ENCODE measurements around the gene UBE3B.

DNA sequence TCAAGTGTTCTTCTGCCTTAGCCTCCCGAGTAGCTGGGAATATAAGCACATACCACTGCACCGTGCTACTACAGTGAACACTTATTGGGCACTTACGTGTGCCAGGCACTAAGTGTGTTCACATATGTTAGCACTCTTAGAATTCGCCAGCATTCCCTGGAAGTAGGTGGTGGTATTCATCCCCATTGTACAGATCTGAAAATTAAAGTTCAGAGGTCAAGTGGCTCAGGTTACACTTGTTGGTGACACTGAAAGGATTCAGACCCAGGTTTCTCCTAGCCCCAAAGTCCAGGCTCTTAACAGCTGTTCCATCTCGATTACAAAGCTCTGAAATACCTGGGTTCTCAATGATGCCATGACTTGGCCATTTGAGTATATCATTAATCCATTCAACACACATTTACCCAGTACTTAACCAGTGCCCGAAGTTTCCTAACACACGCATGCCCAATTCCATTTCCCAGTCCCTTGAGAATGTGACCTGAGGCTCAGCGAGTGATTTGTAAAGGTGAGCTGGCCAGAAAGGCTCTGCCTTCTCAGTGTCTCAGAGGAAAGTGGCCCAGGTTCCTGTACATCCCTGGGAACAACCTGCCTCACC, 101.0 kb downstream of the UBE3B start:
- TF ChIP-seq CTCF (IDR thresholded peaks at IDR 0.05) (no peak), POLR2A (IDR thresholded peaks at IDR 0.05) (no peak), POLR2AphosphoS5 (IDR thresholded peaks at IDR 0.05) (no peak)
